Renal cortex interstitium (tissue), 11 donors: ENCODE measurements around the gene ADGRE1. TPM values are rescaled to one million over a fixed set of nuclear protein-coding genes. Genes with fewer than 3 reads are reported as not detected.

Experiments used
- DNase-seq, 11 donors: peaks; one replicate each; pipeline ENCODE4 v3.0.0-alpha.2; 2013; ENCODE audit warnings: low read depth in 9 of 11, low spot score in 4 of 11; ENCODE audit errors: extremely low read depth in 1 of 11
- polyA plus RNA-seq, 3 donors: library from polyadenylated mRNA; unstranded; fragments of 120-200 nt; gene quantifications; one replicate each; pipeline ENCODE4 v1.2.1, GENCODE V29; 2013; ENCODE audit not compliant: insufficient read length in 3 of 3

ADGRE1 gene
- polyA plus RNA-seq, 3 donors: 0.04 to 0.44 (median 0.06) TPM

- no peak for DNase-seq
Measured at GRCh38 chr19:6930190-6930589, 42.8 kb downstream of the ADGRE1 start.

- DNase-seq: no peak
Measured at GRCh38 chr19:6935069-6935468, 47.7 kb downstream of the ADGRE1 start.

GRCh38 chr19:6935618-6936017 lies 48.2 kb downstream of the ADGRE1 start:
- DNase-seq: no peak

- no peak for DNase-seq
Measured at GRCh38 chr19:6945733-6946132, 58.4 kb downstream of the ADGRE1 start.

GRCh38 chr19:6947745-6948144 lies 60.4 kb downstream of the ADGRE1 start:
- DNase-seq: no peak

- DNase-seq: no peak
Measured at GRCh38 chr19:6948884-6949283, 61.5 kb downstream of the ADGRE1 start.

GRCh38 chr19:6952956-6953355 lies 65.6 kb downstream of the ADGRE1 start:
- DNase-seq: no peak

- DNase-seq: no peak
Measured at GRCh38 chr19:6955082-6955481, 67.7 kb downstream of the ADGRE1 start.

GRCh38 chr19:6956573-6956972 lies 69.2 kb downstream of the ADGRE1 start:
- DNase-seq: no peak

- no peak for DNase-seq
Measured at GRCh38 chr19:6958791-6959190, 71.4 kb downstream of the ADGRE1 start.

GRCh38 chr19:6963244-6963852 lies 76.0 kb downstream of the ADGRE1 start:
- DNase-seq: no peak

- DNase-seq: no peak
Measured at GRCh38 chr19:6963937-6964336, 76.6 kb downstream of the ADGRE1 start.

GRCh38 chr19:6967967-6968366 lies 80.6 kb downstream of the ADGRE1 start:
- DNase-seq: no peak

GRCh38 chr19:6969490-6969889 lies 82.1 kb downstream of the ADGRE1 start:
- DNase-seq: no peak

- no peak for DNase-seq
Measured at GRCh38 chr19:6970021-6970420, 82.6 kb downstream of the ADGRE1 start.

GRCh38 chr19:6970443-6970842 lies 83.1 kb downstream of the ADGRE1 start:
- DNase-seq: no peak

GRCh38 chr19:6971366-6971765 lies 84.0 kb downstream of the ADGRE1 start:
- no peak for DNase-seq

- DNase-seq: no peak
Measured at GRCh38 chr19:6976197-6976596, 88.8 kb downstream of the ADGRE1 start.

- DNase-seq: no peak
Measured at GRCh38 chr19:6979399-6979798, 92.0 kb downstream of the ADGRE1 start.

- no peak for DNase-seq
Measured at GRCh38 chr19:6983448-6983847, 96.1 kb downstream of the ADGRE1 start.

GRCh38 chr19:6987850-6988249 lies 100.5 kb downstream of the ADGRE1 start:
- no peak for DNase-seq

- no peak for DNase-seq
Measured at GRCh38 chr19:6988257-6988656, 100.9 kb downstream of the ADGRE1 start.
